OCI-LY7 (cell line): Measurements from ENCODE around the gene DNMBP.

Source experiments
- EZH2phosphoT487 ChIP-seq: fragments of 200-600 bp; sonication (generic); IDR thresholded peaks from 2 replicates; pipeline ENCODE4 v1.6.1; 2018; ENCODE audit warnings: low read depth, borderline replicate concordance, mild to moderate bottlenecking, mixed run types, antibody characterized with exemption, low read length, moderate library complexity, mixed read lengths
- TF ChIP-seq, protein P1 (sequence below): fragments of 200-600 bp; sonication (generic); conservative IDR thresholded peaks from 2 replicates; pipeline ENCODE4 v1.5.1; 2014; ENCODE audit warnings: mild to moderate bottlenecking, antibody characterized with exemption, low read length, moderate library complexity, mixed read lengths

DNA sequence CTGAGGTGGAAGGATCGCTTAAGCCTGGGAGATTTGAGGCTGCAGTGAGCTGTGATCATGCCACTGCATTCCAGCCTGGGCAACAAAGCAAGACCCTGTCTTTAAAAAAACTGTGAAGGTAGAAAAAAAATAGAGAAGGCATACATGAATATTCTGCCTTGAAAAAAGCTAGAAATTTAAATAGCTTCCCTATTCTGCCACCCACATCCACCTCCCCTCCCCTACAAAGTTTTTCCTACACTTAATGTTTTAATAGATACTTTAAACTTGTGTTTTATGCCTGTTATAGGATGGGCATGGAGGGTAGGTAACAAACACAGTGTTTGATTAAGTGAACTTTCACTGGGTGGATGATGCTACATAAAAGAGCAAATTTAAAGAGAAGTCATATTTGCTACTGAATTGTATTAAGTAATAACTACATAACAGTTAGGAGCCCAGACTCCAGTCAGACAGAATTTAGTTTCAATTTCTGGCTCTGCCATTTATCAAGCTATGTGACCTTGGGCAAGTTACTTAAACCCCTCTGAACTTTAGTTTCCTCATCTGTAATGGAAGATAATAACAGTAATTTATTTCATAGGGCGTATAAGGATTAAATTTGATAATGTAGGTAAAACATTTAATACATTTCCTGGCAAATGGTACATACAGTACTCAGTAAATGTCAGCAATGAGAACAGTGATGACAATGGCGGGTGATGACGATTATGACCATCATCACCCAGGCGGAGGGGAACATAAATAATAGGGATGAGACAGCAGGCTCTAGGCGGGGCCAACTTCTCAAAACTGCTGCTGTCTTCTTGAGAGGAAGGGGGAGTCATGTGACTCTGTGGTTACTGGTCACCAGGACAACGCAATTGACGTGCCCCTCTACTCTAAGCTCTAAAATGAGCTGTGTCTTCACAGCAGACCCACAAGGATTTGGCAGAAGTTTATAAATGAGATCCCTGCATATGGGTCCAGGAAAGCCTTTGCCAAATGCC is 15.8 kb downstream of the DNMBP start:
- TF ChIP-seq, protein P1, sequence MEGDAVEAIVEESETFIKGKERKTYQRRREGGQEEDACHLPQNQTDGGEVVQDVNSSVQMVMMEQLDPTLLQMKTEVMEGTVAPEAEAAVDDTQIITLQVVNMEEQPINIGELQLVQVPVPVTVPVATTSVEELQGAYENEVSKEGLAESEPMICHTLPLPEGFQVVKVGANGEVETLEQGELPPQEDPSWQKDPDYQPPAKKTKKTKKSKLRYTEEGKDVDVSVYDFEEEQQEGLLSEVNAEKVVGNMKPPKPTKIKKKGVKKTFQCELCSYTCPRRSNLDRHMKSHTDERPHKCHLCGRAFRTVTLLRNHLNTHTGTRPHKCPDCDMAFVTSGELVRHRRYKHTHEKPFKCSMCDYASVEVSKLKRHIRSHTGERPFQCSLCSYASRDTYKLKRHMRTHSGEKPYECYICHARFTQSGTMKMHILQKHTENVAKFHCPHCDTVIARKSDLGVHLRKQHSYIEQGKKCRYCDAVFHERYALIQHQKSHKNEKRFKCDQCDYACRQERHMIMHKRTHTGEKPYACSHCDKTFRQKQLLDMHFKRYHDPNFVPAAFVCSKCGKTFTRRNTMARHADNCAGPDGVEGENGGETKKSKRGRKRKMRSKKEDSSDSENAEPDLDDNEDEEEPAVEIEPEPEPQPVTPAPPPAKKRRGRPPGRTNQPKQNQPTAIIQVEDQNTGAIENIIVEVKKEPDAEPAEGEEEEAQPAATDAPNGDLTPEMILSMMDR: no peak
- TF ChIP-seq EZH2phosphoT487: no peak
